Adrenal gland (tissue), 5 donors: Measurements from ENCODE around the gene CAMK2D.

ENCODE experiments used
- POLR2A ChIP-seq, 2 donors: fragments of 450-650 bp; IDR thresholded peaks; one replicate each; pipeline ENCODE4 v1.6.1; 2017; ENCODE audit warnings: antibody characterized with exemption in 2 of 2, mild to moderate bottlenecking in 2 of 2, moderate library complexity in 1 of 2
- TF ChIP-seq, protein P1 (sequence below), 6 experiments: fragments of 450-650 bp in 4 of 6; fragments of 200-600 bp in 2 of 6; sonication (generic) in 1 of 6; IDR thresholded peaks; 1 replicate in 5 of 6; 2 replicates in 1 of 6; pipeline versions ENCODE4 v1.5.1 to v1.8.0; 2016 to 2021; ENCODE audit warnings: antibody characterized with exemption in 6 of 6, mild to moderate bottlenecking in 2 of 6, moderate library complexity in 1 of 6
- donor health status: DM: no; HTN: no; CAD: no.

DNA sequence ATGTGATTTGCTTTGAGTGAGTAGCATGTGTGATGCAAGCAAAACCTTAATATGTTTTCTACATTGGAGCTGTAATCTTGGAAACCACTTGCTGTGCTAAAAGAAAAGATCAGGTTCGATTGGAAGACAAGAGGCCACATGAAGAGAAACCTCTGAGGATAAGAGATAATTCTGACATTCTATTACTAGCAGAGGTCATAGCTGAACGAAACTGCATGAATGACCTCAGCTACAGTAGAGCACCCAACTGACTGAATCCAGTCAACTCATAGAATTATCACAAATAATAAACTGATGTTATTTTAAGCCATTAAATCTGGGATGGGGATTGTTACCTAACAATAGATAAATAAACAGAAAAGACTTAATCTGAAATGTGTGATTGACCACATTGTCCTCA lies 147.1 kb downstream of the CAMK2D start:
- TF ChIP-seq, protein P1, sequence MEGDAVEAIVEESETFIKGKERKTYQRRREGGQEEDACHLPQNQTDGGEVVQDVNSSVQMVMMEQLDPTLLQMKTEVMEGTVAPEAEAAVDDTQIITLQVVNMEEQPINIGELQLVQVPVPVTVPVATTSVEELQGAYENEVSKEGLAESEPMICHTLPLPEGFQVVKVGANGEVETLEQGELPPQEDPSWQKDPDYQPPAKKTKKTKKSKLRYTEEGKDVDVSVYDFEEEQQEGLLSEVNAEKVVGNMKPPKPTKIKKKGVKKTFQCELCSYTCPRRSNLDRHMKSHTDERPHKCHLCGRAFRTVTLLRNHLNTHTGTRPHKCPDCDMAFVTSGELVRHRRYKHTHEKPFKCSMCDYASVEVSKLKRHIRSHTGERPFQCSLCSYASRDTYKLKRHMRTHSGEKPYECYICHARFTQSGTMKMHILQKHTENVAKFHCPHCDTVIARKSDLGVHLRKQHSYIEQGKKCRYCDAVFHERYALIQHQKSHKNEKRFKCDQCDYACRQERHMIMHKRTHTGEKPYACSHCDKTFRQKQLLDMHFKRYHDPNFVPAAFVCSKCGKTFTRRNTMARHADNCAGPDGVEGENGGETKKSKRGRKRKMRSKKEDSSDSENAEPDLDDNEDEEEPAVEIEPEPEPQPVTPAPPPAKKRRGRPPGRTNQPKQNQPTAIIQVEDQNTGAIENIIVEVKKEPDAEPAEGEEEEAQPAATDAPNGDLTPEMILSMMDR (IDR thresholded peaks at IDR 0.05) = no peak
- no peak for TF ChIP-seq POLR2A (IDR thresholded peaks at IDR 0.05)
